Hepatocyte (in vitro differentiated cells): ENCODE data around the gene SLC16A3.

Experiments
- EZH2 ChIP-seq: fragments of 200-600 bp; sonication (generic); IDR thresholded peaks from 2 replicates; pipeline ENCODE4 v1.6.1; 2016; ENCODE audit warnings: antibody characterized with exemption, mild to moderate bottlenecking, borderline replicate concordance
- EZH2phosphoT487 ChIP-seq: fragments of 200-600 bp; sonication (generic); IDR thresholded peaks from one replicate; pipeline ENCODE4 v1.6.1; 2018; ENCODE audit warnings: antibody characterized with exemption, mild to moderate bottlenecking, low read depth, moderate library complexity; ENCODE audit not compliant: unreplicated experiment, severe bottlenecking
- TF ChIP-seq, protein P1 (sequence below): fragments of 200-600 bp; sonication (generic); IDR thresholded peaks from 2 replicates; pipeline ENCODE4 v1.5.1; 2016; ENCODE audit warnings: antibody characterized with exemption, mild to moderate bottlenecking; ENCODE audit not compliant: poor library complexity

DNA sequence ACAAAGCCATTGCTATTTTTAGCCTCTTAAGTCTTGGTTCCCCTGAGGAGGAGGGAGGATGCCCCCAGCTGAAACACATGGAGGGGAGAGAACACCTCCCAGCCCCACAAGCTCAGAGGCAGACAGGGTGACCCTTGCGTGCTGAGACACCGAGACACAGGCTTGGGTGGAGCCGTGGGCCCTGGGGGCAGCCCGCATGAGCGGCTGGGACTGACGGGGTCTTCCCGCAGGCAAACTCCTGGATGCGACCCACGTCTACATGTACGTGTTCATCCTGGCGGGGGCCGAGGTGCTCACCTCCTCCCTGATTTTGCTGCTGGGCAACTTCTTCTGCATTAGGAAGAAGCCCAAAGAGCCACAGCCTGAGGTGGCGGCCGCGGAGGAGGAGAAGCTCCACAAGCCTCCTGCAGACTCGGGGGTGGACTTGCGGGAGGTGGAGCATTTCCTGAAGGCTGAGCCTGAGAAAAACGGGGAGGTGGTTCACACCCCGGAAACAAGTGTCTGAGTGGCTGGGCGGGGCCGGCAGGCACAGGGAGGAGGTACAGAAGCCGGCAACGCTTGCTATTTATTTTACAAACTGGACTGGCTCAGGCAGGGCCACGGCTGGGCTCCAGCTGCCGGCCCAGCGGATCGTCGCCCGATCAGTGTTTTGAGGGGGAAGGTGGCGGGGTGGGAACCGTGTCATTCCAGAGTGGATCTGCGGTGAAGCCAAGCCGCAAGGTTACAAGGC is 9.8 kb downstream of the SLC16A3 start:
- TF ChIP-seq, protein P1, sequence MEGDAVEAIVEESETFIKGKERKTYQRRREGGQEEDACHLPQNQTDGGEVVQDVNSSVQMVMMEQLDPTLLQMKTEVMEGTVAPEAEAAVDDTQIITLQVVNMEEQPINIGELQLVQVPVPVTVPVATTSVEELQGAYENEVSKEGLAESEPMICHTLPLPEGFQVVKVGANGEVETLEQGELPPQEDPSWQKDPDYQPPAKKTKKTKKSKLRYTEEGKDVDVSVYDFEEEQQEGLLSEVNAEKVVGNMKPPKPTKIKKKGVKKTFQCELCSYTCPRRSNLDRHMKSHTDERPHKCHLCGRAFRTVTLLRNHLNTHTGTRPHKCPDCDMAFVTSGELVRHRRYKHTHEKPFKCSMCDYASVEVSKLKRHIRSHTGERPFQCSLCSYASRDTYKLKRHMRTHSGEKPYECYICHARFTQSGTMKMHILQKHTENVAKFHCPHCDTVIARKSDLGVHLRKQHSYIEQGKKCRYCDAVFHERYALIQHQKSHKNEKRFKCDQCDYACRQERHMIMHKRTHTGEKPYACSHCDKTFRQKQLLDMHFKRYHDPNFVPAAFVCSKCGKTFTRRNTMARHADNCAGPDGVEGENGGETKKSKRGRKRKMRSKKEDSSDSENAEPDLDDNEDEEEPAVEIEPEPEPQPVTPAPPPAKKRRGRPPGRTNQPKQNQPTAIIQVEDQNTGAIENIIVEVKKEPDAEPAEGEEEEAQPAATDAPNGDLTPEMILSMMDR, result no peak
- TF ChIP-seq EZH2 (no peak), EZH2phosphoT487 (no peak)
